HK-2 (cell line): Measurements from ENCODE around the gene PHGDH.
"Not testable (repeated sequence)": the region's sequence is repeated elsewhere in the genome, so short reads cannot be mapped to it uniquely, and the experiment has no call there.

Experiments used
- DNase-seq: peaks from one replicate; pipeline ENCODE4 v3.0.0-alpha.2; 2018; ENCODE audit not compliant: unreplicated experiment

The PHGDH gene

GRCh38 chr1:119711804-119712341 is at the start of gene PHGDH:
TSS of gene PHGDH (plus strand) at chr1:119711934. CDS start at chr1:119712023, 89 bp downstream.
- peak; percentile 76 for DNase-seq

DNA sequence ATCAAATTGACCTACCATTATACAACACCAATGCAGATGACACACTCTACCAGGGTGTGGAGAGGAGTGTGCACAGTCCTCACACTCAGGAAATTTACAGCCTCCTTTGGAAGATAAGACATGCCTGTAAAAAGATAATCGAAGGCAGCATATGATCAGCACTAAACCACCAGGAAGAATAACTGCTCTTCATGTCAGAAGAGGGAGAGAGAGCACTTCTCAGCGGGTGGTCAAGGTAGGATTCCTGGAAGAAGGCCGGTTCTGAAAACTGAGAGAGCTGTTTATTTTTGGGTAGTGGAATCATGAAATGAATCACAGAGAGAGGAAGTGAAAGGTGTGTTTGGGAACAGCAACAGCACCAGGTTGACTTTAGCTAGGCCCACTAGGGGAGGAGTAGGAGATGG is 49.7 kb upstream of the PHGDH start:
- DNase-seq = no peak

DNA sequence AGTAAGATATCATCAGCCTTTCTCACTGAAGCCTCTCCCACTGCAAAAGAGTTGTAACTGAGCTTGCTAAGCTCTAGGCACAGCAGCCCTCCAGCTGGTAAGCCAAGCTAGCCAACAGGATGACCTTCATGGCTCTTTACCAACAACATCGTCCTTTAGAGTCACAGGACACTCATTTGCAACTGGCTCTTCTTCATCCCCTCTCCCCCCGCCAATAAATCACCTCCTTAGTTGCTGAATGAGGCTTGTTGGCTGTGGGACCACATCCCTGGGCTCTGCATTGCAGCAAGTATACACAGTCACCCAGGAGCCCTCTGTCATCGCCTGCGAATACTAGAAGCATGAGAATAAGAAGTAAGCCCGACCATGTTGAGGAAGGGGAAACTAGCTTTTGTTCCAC is 47.7 kb upstream of the PHGDH start:
- DNase-seq = no peak

DNA sequence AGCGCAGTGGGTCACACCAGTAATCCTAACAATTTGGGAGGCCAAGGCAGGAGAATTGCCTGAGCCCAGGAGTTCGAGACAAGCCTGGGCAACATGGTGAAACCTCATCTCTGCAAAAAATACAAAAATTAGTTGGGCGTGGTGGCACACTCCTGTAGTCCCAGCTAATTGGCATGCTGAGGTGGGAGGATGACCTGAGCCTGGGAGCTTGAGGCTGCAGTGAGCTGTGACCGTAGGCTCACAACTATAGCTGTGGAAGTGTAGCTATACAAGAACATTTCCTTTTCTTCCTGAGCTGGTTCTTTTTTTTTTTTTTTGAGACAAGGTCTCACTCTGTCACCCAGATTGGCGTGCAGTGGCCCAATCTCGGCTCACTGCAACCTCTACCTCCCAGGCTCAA is 44.6 kb upstream of the PHGDH start:
- no peak for DNase-seq

DNA sequence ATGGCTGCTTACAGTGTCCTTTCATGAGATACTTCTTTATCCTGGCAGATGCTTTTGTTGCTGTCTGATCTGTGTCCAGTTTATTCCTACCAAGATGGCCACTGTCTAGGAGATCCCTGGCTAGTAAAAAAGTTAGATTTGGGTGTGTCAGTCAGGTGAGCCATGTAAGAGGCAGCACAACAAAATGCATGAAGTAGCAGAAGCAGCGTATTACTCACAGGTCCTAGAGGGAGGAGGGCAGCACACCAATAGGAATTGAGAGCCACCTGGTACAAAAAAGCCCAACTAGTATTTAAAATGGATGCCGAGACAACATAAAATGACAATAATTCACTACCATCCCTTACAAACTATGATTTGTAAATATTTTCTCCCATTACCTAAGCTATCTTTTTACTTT is 40.8 kb upstream of the PHGDH start:
- DNase-seq = no peak

GRCh38 chr1:119673171-119673940 is 38.4 kb upstream of the PHGDH start:
- DNase-seq = no peak

GRCh38 chr1:119674111-119674526 is 37.6 kb upstream of the PHGDH start:
- no peak for DNase-seq

- DNase-seq = peak; percentile 62
Measured at GRCh38 chr1:119674835-119675289, 36.9 kb upstream of the PHGDH start.

GRCh38 chr1:119675349-119676345 is 36.1 kb upstream of the PHGDH start:
- DNase-seq = peak; percentile 74

DNA sequence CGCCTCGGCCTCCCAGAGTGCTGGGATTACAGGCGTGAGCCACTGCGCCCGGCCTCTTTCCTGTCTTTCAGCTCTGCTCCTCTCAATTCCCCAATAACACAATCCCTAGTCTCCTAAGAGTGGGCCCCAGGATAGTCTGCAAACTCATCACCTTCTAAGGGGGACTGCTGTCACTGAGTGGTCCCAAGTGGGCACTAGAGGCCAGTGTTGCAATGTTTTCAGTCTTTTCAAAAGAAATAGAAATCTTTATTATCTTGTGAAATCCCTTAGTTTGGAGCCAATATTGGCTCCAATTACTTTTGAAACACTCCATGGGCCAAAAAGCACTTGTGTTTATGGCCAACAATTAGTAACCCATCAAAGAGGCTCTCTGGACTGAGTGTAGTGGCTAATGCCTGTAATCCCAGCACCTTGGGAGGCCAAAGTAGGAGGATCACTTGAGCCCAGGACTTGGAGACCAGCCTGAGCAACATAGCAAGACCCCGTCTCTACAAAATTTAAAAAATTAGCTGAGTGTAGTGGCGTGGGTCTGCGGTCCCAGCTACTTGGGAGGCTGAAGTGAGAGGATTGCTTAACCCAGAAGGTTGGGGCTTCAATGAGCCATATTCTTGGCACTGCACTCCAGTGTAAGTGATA is 35.0 kb upstream of the PHGDH start:
- DNase-seq = no peak

GRCh38 chr1:119679223-119679622 is 32.5 kb upstream of the PHGDH start:
- DNase-seq = no peak

GRCh38 chr1:119680193-119680592 is 31.5 kb upstream of the PHGDH start:
- DNase-seq = no peak

DNA sequence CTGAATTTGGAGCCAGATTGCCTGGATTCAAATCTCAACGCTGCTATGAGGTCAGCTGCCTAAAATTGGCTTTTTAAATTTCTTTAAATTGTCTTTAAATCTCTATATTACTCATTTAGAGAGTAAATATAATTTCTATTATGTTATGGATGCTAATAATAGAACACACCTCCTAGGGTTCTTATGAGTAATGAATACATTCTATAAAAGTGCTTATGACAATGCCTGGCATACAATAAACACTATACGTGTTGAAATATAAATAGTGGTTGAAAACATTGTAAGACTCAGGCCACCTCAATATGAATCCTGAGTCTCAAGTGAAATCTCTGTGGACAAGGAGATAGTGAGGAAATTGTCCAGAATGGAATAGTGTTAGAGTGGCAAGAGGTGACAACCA is 31.0 kb upstream of the PHGDH start:
- DNase-seq = no peak

GRCh38 chr1:119681560-119681959 is 30.2 kb upstream of the PHGDH start:
- DNase-seq = no peak

- no peak for DNase-seq
Measured at GRCh38 chr1:119682141-119682540, 29.6 kb upstream of the PHGDH start.

- no peak for DNase-seq
Measured at GRCh38 chr1:119683893-119684292, 27.8 kb upstream of the PHGDH start.

- no peak for DNase-seq
Measured at GRCh38 chr1:119686661-119687060, 25.1 kb upstream of the PHGDH start.

DNA sequence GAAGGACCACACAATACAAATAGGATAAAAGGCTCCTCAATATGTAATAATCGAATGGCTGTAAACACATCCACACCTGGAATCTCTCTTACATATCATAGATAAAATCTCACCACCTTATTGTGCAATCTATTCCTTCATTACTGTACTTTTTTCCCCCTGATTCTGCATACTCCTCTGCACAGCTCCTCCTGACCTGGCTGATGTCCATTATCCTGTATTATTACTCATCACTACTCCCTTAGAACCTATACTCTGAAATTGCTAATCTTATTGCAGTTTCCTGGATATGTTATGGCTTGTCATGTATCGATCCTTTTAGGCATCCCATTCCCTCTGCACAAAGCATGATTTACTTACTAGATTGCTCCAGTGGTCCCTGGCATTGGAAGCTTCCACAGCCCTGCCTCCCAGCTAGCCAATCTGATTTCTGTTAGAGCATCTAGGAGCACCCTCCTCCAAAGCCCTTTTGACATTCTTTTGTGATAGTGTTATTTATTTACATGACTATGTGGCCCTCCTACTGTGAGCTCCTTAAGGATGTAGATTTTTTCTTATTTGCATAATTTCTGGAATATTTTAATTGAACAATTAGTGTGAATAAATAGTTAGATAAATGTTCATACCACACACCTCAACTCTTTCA is 24.2 kb upstream of the PHGDH start:
- no peak for DNase-seq

GRCh38 chr1:119688810-119689209 is 22.9 kb upstream of the PHGDH start:
- DNase-seq = no peak

GRCh38 chr1:119689511-119689910 is 22.2 kb upstream of the PHGDH start:
- DNase-seq = no peak

GRCh38 chr1:119696863-119697262 is 14.9 kb upstream of the PHGDH start:
- DNase-seq = not testable (repeated sequence)
